Measurements from ENCODE around the gene RFTN1. TPM values are rescaled to one million over a fixed set of nuclear protein-coding genes. Genes with fewer than 3 reads are reported as not detected.

Gene RFTN1
- total RNA-seq, 4 donors from 2014 or later: 10.3 to 26.9 (median 22.3) TPM

- H3K27ac ChIP-seq: no peak overlapping the region
- DNase-seq (ENCODE audit: low spot score in 2 of 2): no peak
- WGBS: 95% methylated on average over 2 of the region's 2 CpGs
- TF ChIP-seq EP300 (IDR thresholded peaks at IDR 0.05) (no peak), POLR2AphosphoS5 (IDR thresholded peaks at IDR 0.05) (no peak), POLR2A (IDR thresholded peaks at IDR 0.05) (no peak)
- TF ChIP-seq, protein P1, sequence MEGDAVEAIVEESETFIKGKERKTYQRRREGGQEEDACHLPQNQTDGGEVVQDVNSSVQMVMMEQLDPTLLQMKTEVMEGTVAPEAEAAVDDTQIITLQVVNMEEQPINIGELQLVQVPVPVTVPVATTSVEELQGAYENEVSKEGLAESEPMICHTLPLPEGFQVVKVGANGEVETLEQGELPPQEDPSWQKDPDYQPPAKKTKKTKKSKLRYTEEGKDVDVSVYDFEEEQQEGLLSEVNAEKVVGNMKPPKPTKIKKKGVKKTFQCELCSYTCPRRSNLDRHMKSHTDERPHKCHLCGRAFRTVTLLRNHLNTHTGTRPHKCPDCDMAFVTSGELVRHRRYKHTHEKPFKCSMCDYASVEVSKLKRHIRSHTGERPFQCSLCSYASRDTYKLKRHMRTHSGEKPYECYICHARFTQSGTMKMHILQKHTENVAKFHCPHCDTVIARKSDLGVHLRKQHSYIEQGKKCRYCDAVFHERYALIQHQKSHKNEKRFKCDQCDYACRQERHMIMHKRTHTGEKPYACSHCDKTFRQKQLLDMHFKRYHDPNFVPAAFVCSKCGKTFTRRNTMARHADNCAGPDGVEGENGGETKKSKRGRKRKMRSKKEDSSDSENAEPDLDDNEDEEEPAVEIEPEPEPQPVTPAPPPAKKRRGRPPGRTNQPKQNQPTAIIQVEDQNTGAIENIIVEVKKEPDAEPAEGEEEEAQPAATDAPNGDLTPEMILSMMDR (IDR thresholded peaks at IDR 0.05): no peak
- H3K4me3 ChIP-seq: no peak overlapping the region
- H3K9me3 ChIP-seq: no peaks in the 10 kb centered on the region
- peaks cover 8% of the 10 kb centered on the region for H3K4me1 ChIP-seq
- peaks cover 10% of the 10 kb centered on the region for H3K36me3 ChIP-seq
- no peaks in the 10 kb centered on the region for H3K27me3 ChIP-seq
These were observed 212.6 kb downstream of the RFTN1 start for GRCh38 chr3:16300881-16301359.

DNA sequence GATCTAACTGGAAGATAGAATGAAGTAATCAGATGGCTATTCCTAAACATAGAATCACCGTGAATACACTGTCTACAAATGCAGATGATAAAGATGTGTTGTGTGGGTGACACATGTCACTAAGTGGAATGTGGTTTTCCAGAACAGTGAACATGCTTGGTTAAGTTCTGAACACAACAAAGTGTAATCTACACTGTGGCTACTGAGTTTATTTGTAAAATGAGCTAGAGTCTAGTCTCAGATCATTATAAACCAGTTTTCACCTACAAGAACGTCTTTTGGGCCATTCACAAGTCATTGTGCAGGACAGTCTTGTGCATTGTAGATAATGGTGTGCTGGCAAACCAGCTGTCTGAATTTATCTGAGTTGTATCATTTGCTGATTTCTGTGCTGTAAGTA lies 213.2 kb downstream of the RFTN1 start:
- Histone ChIP-seq H3K4me3 (no peak overlapping the region), H3K36me3 (peaks cover 17% of the 10 kb centered on the region), H3K4me1 (peaks cover 8% of the 10 kb centered on the region), H3K9me3 (no peaks in the 10 kb centered on the region), H3K27me3 (no peaks in the 10 kb centered on the region), H3K27ac (no peak overlapping the region)
- no peak for DNase-seq (ENCODE audit: low spot score in 2 of 2)
- TF ChIP-seq, protein P1 (IDR thresholded peaks at IDR 0.05): no peak
- TF ChIP-seq EP300 (IDR thresholded peaks at IDR 0.05): no peak
- TF ChIP-seq POLR2AphosphoS5 (IDR thresholded peaks at IDR 0.05): no peak
- no peak for TF ChIP-seq POLR2A (IDR thresholded peaks at IDR 0.05)
- WGBS: 85% methylated on average over 2 of the region's 2 CpGs

GRCh38 chr3:16299746-16300145 lies 213.8 kb downstream of the RFTN1 start:
- H3K4me1 ChIP-seq: peaks cover 8% of the 10 kb centered on the region
- peaks cover 22% of the 10 kb centered on the region for H3K36me3 ChIP-seq
- H3K27ac ChIP-seq: no peak overlapping the region
- TF ChIP-seq, protein P1 (IDR thresholded peaks at IDR 0.05): no peak
- TF ChIP-seq EP300 (IDR thresholded peaks at IDR 0.05) (no peak), POLR2AphosphoS5 (IDR thresholded peaks at IDR 0.05) (no peak), POLR2A (IDR thresholded peaks at IDR 0.05) (no peak)
- DNase-seq (ENCODE audit: low spot score in 2 of 2): no peak
- 79% methylated on average over 3 of the region's 3 CpGs for WGBS
- no peak overlapping the region for H3K4me3 ChIP-seq
- H3K9me3 ChIP-seq: no peaks in the 10 kb centered on the region
- H3K27me3 ChIP-seq: no peaks in the 10 kb centered on the region

DNA sequence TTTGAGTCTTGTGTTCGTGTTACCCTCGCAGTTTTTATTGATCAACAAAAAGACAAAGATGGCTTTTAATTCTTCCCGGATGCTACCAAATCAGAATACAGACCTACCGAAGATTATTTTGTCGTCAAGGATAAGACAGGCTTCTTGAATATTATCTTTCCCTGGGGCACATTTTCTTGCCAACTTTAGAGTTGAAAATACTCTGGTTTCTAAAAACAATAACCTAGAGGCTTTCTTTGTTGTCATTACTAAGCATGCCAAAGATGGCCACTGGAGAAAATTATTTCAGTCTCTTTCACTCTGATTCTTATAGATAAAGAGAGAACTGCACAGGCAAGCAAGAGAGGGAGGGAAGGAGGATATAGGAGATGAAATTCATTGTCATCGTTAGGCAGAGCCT lies 214.6 kb downstream of the RFTN1 start:
- TF ChIP-seq POLR2AphosphoS5 (IDR thresholded peaks at IDR 0.05): no peak
- no peak for TF ChIP-seq POLR2A (IDR thresholded peaks at IDR 0.05)
- TF ChIP-seq EP300 (IDR thresholded peaks at IDR 0.05): no peak
- TF ChIP-seq, protein P1 (IDR thresholded peaks at IDR 0.05): no peak
- no peak for DNase-seq (ENCODE audit: low spot score in 2 of 2)
- Histone ChIP-seq H3K4me1 (peaks cover 5% of the 10 kb centered on the region), H3K27ac (no peak overlapping the region), H3K27me3 (no peaks in the 10 kb centered on the region), H3K36me3 (peaks cover 23% of the 10 kb centered on the region), H3K4me3 (no peak overlapping the region), H3K9me3 (no peaks in the 10 kb centered on the region)
- WGBS: 60% methylated on average over 6 of the region's 6 CpGs

GRCh38 chr3:16297997-16298885 lies 215.3 kb downstream of the RFTN1 start:
- peaks cover 23% of the 10 kb centered on the region for H3K36me3 ChIP-seq
- DNase-seq (ENCODE audit: low spot score in 2 of 2): no peak
- no peaks in the 10 kb centered on the region for H3K9me3 ChIP-seq
- H3K27me3 ChIP-seq: no peaks in the 10 kb centered on the region
- H3K4me3 ChIP-seq: no peak overlapping the region
- peaks cover 2% of the 10 kb centered on the region for H3K4me1 ChIP-seq
- 70% methylated on average over 9 of the region's 9 CpGs for WGBS
- TF ChIP-seq POLR2A (IDR thresholded peaks at IDR 0.05): no peak
- TF ChIP-seq EP300 (IDR thresholded peaks at IDR 0.05): no peak
- TF ChIP-seq, protein P1 (IDR thresholded peaks at IDR 0.05): no peak
- no peak for TF ChIP-seq POLR2AphosphoS5 (IDR thresholded peaks at IDR 0.05)
- H3K27ac ChIP-seq: no peak overlapping the region

Data from suprapubic skin (tissue), 4 donors.